ENCODE measurements around the gene MKRN2. TPM values are rescaled to one million over a fixed set of nuclear protein-coding genes. Genes with fewer than 3 reads are reported as not detected.

Gene MKRN2
- total RNA-seq, 1 experiment from 2014 or later, result 27.9 TPM

- TF ChIP-seq POLR2AphosphoS5 (IDR thresholded peaks at IDR 0.05; ENCODE audit: low read depth, low read length) (no peak), SRF (IDR thresholded peaks at IDR 0.05; ENCODE audit: low read depth) (no peak), ELF1 (IDR thresholded peaks at IDR 0.05; ENCODE audit: borderline replicate concordance, low read depth) (no peak), EZH2phosphoT487 (IDR thresholded peaks at IDR 0.05; ENCODE audit: borderline replicate concordance) (no peak), FOSL1 (IDR thresholded peaks at IDR 0.05; ENCODE audit: low read depth) (no peak), POLR2A (IDR thresholded peaks at IDR 0.05; ENCODE audit: borderline replicate concordance, extremely low read depth, insufficient read depth, insufficient read length) (no peak), EGR1 (IDR thresholded peaks at IDR 0.05; ENCODE audit: low read depth) (no peak), ZBTB33 (IDR thresholded peaks at IDR 0.05; ENCODE audit: extremely low read depth, insufficient replicate concordance, low read length) (no peak), EZH2 (IDR thresholded peaks at IDR 0.05) (no peak)
These were observed 29.5 kb downstream of the MKRN2 start (continued) for GRCh38 chr3:12586403-12586802.

- ATAC-seq, result no peak
- ChIA-PET RAD21 (ENCODE audit: low non-redundant PET in 1 of 2, low total read pairs in 2 of 2, uncharacterized antibody in 2 of 2, unreplicated experiment in 2 of 2) (no interaction called here), CTCF (no interaction called here), POLR2A (no interaction called here)
- no peaks in the 10 kb centered on the region for H3K9me2 ChIP-seq (ENCODE audit: insufficient read depth)
- no peaks in the 10 kb centered on the region for H3K9me3 ChIP-seq (ENCODE audit: control insufficient read depth in 1 of 2, insufficient read depth in 1 of 2, low read depth in 1 of 2, low read length in 2 of 2)
- H3K4me3 ChIP-seq (replicated peaks in 1 of 2; ENCODE audit: low read depth in 1 of 2, low read length in 2 of 2), result no peak overlapping the region
- no peak overlapping the region for H3K9ac ChIP-seq (ENCODE audit: low read length)
- TF ChIP-seq FOSL1 (IDR thresholded peaks at IDR 0.05; ENCODE audit: low read depth) (no peak), ELF1 (IDR thresholded peaks at IDR 0.05; ENCODE audit: borderline replicate concordance, low read depth) (no peak), YY1 (IDR thresholded peaks at IDR 0.05; ENCODE audit: extremely low read depth, insufficient replicate concordance, low read depth, low read length) (no peak), ZNF274 (IDR thresholded peaks at IDR 0.05; ENCODE audit: low read depth, low read length) (no peak), EZH2 (IDR thresholded peaks at IDR 0.05) (no peak), RAD21 (IDR thresholded peaks at IDR 0.05; ENCODE audit: low read depth) (no peak), ATF3 (IDR thresholded peaks at IDR 0.05) (no peak), ZFX (IDR thresholded peaks at IDR 0.05) (no peak)
- no peaks in the 10 kb centered on the region for H3K4me1 ChIP-seq (ENCODE audit: control insufficient read depth in 1 of 2, insufficient read depth in 2 of 2, low read length in 2 of 2)
- no TSS peak for BruUV-seq (replicated peaks)
- no peak overlapping the region for H3K27ac ChIP-seq (ENCODE audit: low read depth, low read length)
- DNase-seq (ENCODE audit: low read depth, low spot score), result no peak
- H3K4me2 ChIP-seq (ENCODE audit: low read length), result no peak overlapping the region
- no peak overlapping the region for H2AFZ ChIP-seq (ENCODE audit: low read depth, low read length, poor library complexity, severe bottlenecking)
- peaks cover 48 to 51% of the 10 kb centered on the region in 2 experiments; a peak in 3 of 4 replicates for H3K36me3 ChIP-seq (ENCODE audit: control insufficient read depth in 1 of 2, insufficient read depth in 2 of 2, low read length in 2 of 2)
- peaks cover 3% of the 10 kb centered on the region; the same call in 1 of the 2 replicates for H3K79me2 ChIP-seq (ENCODE audit: insufficient read depth, low read length)
- no peaks in the 10 kb centered on the region; the same call in 1 of the 2 replicates for H4K20me1 ChIP-seq (ENCODE audit: insufficient read depth)
- no peaks in the 10 kb centered on the region for H3K27me3 ChIP-seq (ENCODE audit: insufficient read depth, low read length)
- intact Hi-C loops (cut with micrococcal nuclease), result no loop called here
These were observed 31.4 kb downstream of the MKRN2 start for GRCh38 chr3:12588039-12589009.

Measured in HCT116 (cell line).